Activated T-cell treated with anti-CD3 and anti-CD28 coated beads for 1 hour (primary cell): Measurements from ENCODE around the gene ZNF565.
"Not testable (repeated sequence)": the region's sequence is repeated elsewhere in the genome, so short reads cannot be mapped to it uniquely, and the experiment has no call there.

Experiments
- DNase-seq: peaks from one replicate; pipeline ENCODE4 v3.0.0-alpha.2; 2020; ENCODE audit warnings: low read depth

Gene ZNF565

DNA sequence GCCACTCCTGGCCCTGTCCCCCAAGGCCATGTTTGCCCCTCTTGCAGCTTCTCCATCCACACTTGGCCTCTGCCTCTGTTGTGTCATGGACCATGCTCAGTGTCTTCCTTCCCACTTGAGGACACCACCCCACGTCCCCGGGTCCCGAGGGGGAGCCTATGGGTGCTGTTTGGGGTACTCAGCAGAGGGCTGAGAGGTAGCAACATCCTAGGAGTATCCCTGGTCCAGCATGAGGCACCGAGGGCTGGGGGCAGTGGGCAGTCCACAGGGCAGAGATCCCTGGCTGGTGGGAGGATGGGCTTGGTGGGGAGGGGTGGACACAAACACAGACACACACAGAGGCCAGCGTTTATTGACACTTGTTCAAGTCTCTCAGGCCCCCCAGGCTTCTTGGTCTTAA, 63.9 kb downstream of the ZNF565 start:
- DNase-seq = no peak

DNA sequence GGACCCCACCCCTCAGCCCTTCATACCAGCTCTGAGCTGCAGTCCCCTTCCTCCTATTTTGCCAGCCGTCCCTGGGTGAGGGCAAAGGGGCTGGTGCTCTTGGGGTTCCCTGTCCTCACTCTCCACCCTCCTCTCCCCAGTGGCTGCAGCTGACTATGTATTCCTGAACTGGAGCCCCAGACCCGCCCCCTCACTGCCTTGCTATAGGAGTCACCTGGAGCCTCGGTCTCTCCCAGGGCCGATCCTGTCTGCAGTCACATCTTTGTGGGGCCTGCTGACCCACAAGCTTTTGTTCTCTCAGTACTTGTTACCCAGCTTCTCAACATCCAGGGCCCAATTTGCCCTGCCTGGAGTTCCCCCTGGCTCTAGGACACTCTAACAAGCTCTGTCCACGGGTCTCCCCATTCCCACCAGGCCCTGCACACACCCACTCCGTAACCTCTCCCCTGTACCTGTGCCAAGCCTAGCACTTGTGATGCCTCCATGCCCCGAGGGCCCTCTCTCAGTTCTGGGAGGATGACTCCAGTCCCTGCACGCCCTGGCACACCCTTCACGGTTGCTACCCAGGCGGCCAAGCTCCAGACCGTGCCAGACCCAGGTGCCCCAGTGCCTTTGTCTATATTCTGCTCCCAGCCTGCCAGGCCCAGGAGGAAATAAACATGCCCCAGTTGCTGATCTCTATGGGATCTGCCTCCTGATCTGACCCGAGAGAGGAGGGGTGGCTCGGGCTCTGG, 64.6 kb downstream of the ZNF565 start:
- DNase-seq = no peak

- no peak for DNase-seq
These were observed 69.8 kb downstream of the ZNF565 start for GRCh38 chr19:36144624-36145023.

DNA sequence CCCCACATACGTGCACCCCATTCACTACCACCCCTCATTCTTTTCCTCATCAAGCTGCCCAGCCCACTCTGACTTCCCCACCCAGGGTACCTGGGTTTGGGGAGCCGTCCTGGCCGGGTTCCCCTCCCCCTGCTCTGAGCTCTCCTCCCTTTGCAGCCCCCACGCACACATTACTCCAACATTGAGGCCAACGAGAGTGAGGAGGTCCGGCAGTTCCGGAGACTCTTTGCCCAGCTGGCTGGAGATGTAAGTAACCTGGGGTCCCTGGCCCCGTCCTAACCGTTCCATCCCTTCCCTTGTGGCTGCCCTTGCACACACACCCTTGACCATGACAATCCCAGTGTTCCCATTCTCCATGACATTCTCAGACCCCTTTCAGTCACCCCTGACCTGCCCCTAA, 72.0 kb downstream of the ZNF565 start:
- no peak for DNase-seq

DNA sequence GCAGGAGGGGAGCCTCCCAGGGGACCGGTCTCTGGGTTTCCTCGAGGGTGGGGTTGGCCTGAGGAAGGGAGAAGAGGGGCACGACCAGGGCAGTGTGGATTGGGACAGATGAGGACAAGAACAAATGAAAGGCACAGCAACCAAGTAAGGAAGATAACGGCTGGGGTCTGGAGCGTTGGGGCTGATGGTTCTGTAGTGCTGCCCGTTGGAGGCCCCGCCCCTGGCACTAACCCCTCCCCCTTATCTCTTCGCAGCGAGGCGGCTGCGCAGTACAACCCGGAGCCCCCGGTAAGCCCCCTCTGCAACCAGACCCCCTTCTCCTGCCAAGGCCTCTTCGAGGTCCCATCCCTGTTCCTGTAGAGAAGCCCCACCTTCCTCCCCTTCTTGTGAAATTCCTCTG, 72.4 kb downstream of the ZNF565 start:
- DNase-seq = no peak

GRCh38 chr19:36141039-36141927, 73.2 kb downstream of the ZNF565 start:
- DNase-seq = peak; percentile 89

GRCh38 chr19:36140304-36141038, 74.0 kb downstream of the ZNF565 start:
- DNase-seq = peak; percentile 20

DNA sequence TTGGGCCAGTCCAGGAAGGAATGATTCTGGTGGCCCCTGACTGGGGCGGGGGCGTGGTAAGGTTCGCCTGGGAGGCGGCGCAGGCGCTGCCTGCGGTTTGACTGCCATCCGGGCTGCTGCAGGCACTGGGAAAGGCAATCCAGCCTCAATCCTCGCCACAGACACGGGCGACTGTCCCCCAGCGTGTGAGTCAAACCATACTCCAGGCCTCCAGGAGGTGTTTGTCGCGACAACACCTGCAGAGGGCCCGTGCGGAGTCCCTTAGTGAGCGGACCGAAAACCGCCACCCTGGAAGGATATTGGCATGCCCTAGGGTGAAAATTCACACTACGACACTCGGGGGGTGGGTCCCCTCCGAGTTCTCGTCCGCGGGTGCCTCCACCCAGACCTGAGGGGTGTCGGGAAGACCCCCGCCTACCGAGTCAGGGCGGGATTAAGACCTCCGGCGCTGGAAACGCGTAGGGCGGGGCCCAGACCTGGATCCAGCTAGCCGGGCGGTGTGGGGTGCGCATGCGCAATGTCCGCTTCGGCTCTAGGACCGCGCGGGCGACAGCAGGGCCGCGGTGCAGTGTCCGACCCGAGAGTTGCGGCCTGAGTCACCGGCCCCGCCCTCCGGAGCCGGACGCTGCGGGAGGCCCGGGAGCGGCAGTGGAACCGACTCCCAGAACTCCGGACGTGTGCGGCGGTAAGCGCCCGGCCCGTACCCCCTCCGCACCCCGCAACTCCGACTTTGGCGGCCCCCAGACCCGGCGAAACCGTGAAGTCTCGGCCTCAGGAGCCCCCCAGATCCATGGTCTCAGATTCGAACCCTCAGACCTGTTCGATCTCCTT, 74.8 kb downstream of the ZNF565 start, which contains the start of gene CAPNS1:
TSS of gene CAPNS1 (plus strand) at position 594 of the 831 bp plus-strand sequence. CDS start 946 bp downstream, outside the sequence.
- peak; percentile 86 for DNase-seq

DNA sequence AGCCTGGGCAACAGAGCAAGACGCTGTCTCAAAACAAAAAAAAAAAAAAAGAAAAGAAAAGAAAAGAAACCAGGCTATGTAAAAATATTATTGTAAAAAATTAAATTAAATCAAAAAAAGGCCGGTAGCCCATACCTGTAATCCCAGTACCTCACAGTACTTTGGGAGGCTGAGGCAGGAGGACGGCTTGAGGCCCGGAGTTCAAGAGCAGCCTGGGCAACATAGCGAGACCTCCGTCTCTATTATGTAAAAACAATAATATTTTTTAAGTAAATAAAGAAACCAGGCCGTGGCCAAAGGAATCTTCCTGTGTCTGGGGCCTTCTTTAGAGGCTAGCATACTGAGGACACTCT, 75.4 kb downstream of the ZNF565 start:
- no peak for DNase-seq

DNA sequence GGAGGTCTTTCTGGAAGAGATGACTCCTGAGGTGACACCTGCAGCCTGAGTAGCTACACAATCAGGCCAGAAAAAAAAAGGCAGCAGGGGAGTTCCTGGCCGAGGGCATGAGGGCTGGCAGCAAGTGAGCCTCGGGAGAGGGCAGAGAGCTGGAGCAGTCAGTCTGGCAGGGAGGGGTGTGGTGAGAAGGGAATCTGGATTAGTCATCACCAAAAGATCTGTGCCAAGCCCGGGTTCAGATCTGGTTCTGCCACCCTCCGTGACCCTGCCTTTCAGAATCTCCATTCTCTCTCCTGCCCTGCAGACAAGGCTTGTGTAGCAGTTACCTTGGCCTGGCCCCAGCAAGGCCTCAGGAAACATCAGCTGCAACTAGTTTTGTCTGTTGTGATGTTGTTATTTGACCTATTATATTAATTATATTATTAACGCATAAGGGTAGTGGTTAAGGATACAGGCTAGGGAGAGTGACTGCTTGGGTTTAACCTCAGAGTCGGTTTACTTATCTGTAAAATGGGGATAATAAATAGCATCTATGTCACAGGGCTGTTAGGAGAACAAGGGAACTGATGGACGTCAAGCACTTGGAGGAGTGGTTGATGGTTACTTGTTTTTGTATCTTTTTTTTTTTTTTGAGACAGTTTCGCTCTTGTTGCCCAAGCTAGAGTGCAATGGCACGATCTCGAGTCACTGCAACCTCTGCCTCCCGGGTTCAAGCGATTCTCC, 77.3 kb downstream of the ZNF565 start:
- no peak for DNase-seq

GRCh38 chr19:36134867-36135266, 79.6 kb downstream of the ZNF565 start:
- DNase-seq = not testable (repeated sequence)
